ENCODE results near the gene KCNN3.

Gene KCNN3

DNA sequence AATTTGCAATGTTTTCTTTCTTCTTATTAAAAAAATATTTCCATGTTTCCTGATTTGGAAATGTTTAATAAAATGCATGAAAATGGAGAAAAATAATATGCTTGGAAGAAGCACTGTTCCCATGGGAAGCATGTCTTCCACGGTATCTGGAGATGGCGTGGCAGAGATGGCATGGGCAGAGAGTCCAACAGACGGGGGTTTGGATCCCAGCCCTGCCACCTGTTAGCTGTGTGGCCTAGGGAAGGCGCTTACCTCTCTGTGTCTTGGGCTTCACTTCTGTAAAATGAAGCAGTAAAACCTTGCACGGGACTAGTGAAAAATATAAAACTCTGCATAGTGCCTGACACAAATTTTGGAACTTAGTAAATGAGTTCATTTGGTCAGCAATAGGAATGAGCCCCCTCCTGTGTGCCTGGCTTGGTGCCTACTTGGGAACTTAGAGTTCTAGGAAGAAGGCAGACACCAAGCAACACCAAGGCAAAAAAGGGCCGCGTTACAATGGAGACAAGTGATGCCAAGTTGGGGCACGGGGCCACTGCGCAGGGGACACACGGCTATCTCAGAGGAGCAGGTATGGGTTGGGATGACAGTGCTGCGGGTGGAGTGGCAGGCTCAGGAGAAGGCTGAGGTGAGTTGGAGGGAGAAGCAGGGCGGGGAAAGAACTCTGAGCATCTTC lies 124.2 kb downstream of the KCNN3 start:
- no peak overlapping the region for H3K4me3 ChIP-seq (ENCODE audit: low read depth, low read length)
- TF ChIP-seq, protein P1, sequence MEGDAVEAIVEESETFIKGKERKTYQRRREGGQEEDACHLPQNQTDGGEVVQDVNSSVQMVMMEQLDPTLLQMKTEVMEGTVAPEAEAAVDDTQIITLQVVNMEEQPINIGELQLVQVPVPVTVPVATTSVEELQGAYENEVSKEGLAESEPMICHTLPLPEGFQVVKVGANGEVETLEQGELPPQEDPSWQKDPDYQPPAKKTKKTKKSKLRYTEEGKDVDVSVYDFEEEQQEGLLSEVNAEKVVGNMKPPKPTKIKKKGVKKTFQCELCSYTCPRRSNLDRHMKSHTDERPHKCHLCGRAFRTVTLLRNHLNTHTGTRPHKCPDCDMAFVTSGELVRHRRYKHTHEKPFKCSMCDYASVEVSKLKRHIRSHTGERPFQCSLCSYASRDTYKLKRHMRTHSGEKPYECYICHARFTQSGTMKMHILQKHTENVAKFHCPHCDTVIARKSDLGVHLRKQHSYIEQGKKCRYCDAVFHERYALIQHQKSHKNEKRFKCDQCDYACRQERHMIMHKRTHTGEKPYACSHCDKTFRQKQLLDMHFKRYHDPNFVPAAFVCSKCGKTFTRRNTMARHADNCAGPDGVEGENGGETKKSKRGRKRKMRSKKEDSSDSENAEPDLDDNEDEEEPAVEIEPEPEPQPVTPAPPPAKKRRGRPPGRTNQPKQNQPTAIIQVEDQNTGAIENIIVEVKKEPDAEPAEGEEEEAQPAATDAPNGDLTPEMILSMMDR (IDR thresholded peaks at IDR 0.05; ENCODE audit: borderline replicate concordance, insufficient read depth, low read depth, low read length): no peak

DNA sequence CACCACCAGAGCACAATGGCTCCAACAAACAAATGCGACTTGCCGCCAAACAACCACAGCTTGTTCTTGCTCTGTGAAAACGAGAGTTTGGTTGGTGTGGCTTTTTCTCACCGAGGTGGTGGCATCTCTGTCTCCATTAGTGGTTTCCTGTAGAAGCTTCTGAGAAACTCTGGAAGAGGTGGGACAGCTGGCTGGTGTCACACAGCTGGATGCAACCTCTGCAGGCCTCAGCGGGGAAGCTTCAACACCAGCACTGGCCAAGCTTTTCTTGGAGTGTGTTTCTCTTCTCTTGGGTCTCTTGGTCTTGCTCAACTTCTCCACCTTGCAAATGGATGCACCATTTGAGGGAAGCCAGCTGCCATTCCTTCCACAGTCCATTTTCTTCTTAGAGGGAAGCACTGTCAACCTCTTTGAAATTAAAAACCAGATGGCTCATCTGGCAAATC lies 124.8 kb downstream of the KCNN3 start:
- H3K4me3 ChIP-seq (ENCODE audit: low read depth, low read length): no peak overlapping the region
- TF ChIP-seq, protein P1 (IDR thresholded peaks at IDR 0.05; ENCODE audit: borderline replicate concordance, insufficient read depth, low read depth, low read length): no peak

- H3K4me3 ChIP-seq (ENCODE audit: low read depth, low read length): no peak overlapping the region
- TF ChIP-seq, protein P1 (IDR thresholded peaks at IDR 0.05; ENCODE audit: borderline replicate concordance, insufficient read depth, low read depth, low read length): no peak
Observed at GRCh38 chr1:154744352-154745035, 125.6 kb downstream of the KCNN3 start.

DNA sequence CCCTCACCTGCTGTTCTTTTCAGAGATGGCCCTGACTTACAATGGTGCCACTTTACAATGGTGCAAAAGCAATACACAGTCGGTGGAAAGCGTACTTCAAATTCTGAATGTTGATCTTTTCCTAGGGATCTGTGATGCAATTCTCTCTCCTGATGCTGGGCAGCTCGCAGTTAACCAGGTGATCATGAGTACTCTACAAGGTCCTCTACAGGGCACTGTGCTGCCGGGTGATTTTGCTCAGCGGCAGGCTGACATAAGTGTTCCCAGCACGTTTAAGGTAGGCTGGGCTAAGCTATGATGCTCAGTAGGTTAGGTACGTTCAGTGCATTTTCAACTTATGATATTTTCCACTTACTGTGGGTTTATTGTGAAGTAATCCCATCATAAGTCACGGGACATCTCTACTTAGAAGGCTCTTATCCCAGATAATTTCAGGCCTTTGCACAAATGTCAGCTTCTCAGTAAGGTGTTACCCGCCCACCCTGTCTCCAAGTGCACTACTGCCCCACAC lies 126.5 kb downstream of the KCNN3 start:
- TF ChIP-seq, protein P1 (IDR thresholded peaks at IDR 0.05; ENCODE audit: borderline replicate concordance, insufficient read depth, low read depth, low read length): no peak
- no peak overlapping the region for H3K4me3 ChIP-seq (ENCODE audit: low read depth, low read length)

- H3K4me3 ChIP-seq (ENCODE audit: low read depth, low read length): no peak overlapping the region
- TF ChIP-seq, protein P1 (IDR thresholded peaks at IDR 0.05; ENCODE audit: borderline replicate concordance, insufficient read depth, low read depth, low read length): no peak
Observed at GRCh38 chr1:154742606-154743005, 127.5 kb downstream of the KCNN3 start.

DNA sequence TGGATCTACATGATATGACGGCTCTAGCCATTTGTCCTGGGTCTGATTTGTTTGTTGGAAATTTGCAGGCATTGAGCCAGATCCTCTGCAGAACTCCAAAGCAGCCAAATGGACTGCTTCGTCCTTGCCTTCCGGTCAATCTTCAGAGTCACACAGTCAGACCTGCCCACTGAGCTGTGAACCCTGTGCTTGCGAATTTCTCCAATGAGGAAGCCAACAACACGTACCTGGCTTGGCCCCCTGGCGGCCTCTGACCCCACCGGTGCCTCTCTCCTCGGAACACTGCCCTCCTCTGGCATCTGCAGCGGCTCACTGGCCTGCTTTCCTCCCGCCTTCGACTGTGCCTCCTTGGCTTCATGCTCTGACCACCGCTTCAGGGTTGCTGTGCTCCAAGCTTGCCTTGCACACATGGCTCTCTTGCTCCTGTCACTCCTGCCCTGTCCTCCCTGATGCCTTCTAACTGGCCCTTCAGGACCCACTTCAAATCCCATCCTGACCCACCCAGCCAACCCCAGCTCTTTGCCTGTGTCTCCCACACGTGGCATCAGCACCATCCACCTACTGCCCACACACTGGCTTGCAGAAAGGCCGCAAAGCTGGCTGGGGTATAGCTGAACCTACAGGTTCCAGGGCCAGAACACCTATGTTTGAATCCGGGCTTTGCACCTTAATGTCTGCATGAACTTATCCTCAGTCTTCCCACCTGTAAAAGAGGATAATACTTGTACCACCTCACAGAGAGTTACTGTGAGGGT lies 128.2 kb downstream of the KCNN3 start:
- no peak overlapping the region for H3K4me3 ChIP-seq (ENCODE audit: low read depth, low read length)

More for the DNA sequence above, 128.2 kb downstream of the KCNN3 start:
- TF ChIP-seq, protein P1 (IDR thresholded peaks at IDR 0.05; ENCODE audit: borderline replicate concordance, insufficient read depth, low read depth, low read length): no peak

All from GM12875 (cell line).